HCT116 (cell line): ENCODE results near the gene CREG1. TPM values are rescaled to one million over a fixed set of nuclear protein-coding genes. Genes with fewer than 3 reads are reported as not detected.

Experiments used
- ATAC-seq: fragments of 200-7000 bp; cut with Tn5 transposase; 2 replicates; pipeline ENCODE4 v1.9.1; 2020; ENCODE audit warnings: mild to moderate bottlenecking, moderate library complexity
- BruUV-seq: library from RNA; stranded (reverse); fragments of 400-500 nt; replicated peaks from 2 replicates; lab custom pipeline; 2021; lab: Mats Ljungman, UMichigan
- CTCF ChIA-PET: fragments of 300-600 bp; sonication (Branson Sonifier 250); formaldehyde crosslinking; loops from one replicate; lab custom pipeline; 2021; ENCODE audit warnings: antibody characterized with exemption; lab: Charles Lee
- POLR2A ChIA-PET: fragments of 300-600, 350-600 bp; sonication (Branson Sonifier 250); formaldehyde crosslinking; loops from one replicate; lab custom pipeline; 2021; ENCODE audit warnings: antibody characterized with exemption; lab: Charles Lee
- RAD21 ChIA-PET, 2 experiments: fragments of 300-600 bp; sonication (Branson Sonifier 250); formaldehyde crosslinking; loops; one replicate each; lab custom pipeline; 2023; ENCODE audit warnings: low total read pairs in 2 of 2; ENCODE audit not compliant: uncharacterized antibody in 2 of 2, unreplicated experiment in 2 of 2, low non-redundant PET in 1 of 2; lab: Charles Lee
- DNase-seq: peaks from one replicate; pipeline ENCODE4 v3.0.0-alpha.2; 2010; ENCODE audit warnings: low read depth, low spot score
- H2AFZ ChIP-seq: fragments of 200-600 bp; shearing (Covaris generic), sonication (generic); 2 replicates; pipeline ENCODE4 v1.6.1; 2017; ENCODE audit warnings: low read depth, mixed run types, mixed read lengths, antibody characterized with exemption, low read length; ENCODE audit not compliant: poor library complexity, severe bottlenecking
- H3K27ac ChIP-seq: 2 replicates; pipeline ENCODE4 v1.5.1; 2012; ENCODE audit warnings: low read depth, low read length
- H3K27me3 ChIP-seq: fragments of 200-600 bp; sonication (generic); 2 replicates; pipeline ENCODE4 v1.6.1; 2016; ENCODE audit warnings: mixed run types, low read length, mixed read lengths; ENCODE audit not compliant: insufficient read depth
- H3K36me3 ChIP-seq, 2 experiments: fragments of 200-500 bp in 1 of 2; fragments of 200-600 bp in 1 of 2; sonication (Bioruptor generic) in 1 of 2; sonication (generic) in 1 of 2; 2 replicates each; pipeline versions ENCODE4 v1.5.1 to v1.6.1; 2014 to 2016; ENCODE audit warnings: low read length in 2 of 2, inconsistent platforms in 1 of 2, mixed read lengths in 1 of 2, mixed run types in 1 of 2; ENCODE audit not compliant: insufficient read depth in 2 of 2, control insufficient read depth in 1 of 2
- H3K4me1 ChIP-seq, 2 experiments: fragments of 200-600 bp in 1 of 2; sonication (generic) in 1 of 2; 2 replicates each; pipeline versions ENCODE4 v1.5.1 to v1.6.1; 2012 to 2017; ENCODE audit warnings: low read length in 2 of 2, inconsistent platforms in 1 of 2, mild to moderate bottlenecking in 1 of 2, mixed read lengths in 1 of 2, mixed run types in 1 of 2, moderate library complexity in 1 of 2; ENCODE audit not compliant: insufficient read depth in 2 of 2, control insufficient read depth in 1 of 2
- H3K4me2 ChIP-seq: fragments of 200-600 bp; sonication (generic); 2 replicates; pipeline ENCODE4 v1.6.1; 2017; ENCODE audit warnings: mixed run types, low read length, mixed read lengths
- H3K4me3 ChIP-seq, 2 experiments: fragments of 200-600 bp in 1 of 2; sonication (generic) in 1 of 2; replicated peaks in 1 of 2; 2 replicates each; pipeline ENCODE4 v1.5.1; 2011 to 2016; ENCODE audit warnings: low read length in 2 of 2, control low read depth in 1 of 2, low read depth in 1 of 2, mild to moderate bottlenecking in 1 of 2, mixed read lengths in 1 of 2, mixed run types in 1 of 2
- H3K79me2 ChIP-seq: fragments of 200-600 bp; sonication (generic); 2 replicates; pipeline ENCODE4 v1.6.1; 2017; ENCODE audit warnings: mild to moderate bottlenecking, mixed run types, low read length, moderate library complexity, mixed read lengths; ENCODE audit not compliant: insufficient read depth
- H3K9ac ChIP-seq: fragments of 200-600 bp; sonication (generic); 2 replicates; pipeline ENCODE4 v1.6.1; 2016; ENCODE audit warnings: low read length, mixed read lengths
- H3K9me2 ChIP-seq: fragments of 200-600 bp; sonication (generic), shearing (Covaris generic); 2 replicates; pipeline ENCODE4 v1.6.1; 2017; ENCODE audit warnings: mixed run types, mild to moderate bottlenecking, moderate library complexity; ENCODE audit not compliant: insufficient read depth
- H3K9me3 ChIP-seq, 2 experiments: fragments of 200-500 bp in 1 of 2; fragments of 200-600 bp in 1 of 2; sonication (Bioruptor generic) in 1 of 2; sonication (generic) in 1 of 2; 2 replicates each; pipeline ENCODE4 v1.6.1; 2014 to 2017; ENCODE audit warnings: low read length in 2 of 2, mixed read lengths in 2 of 2, inconsistent platforms in 1 of 2, low read depth in 1 of 2, mild to moderate bottlenecking in 1 of 2, mixed run types in 1 of 2, moderate library complexity in 1 of 2; ENCODE audit not compliant: control insufficient read depth in 1 of 2, insufficient read depth in 1 of 2
- H4K20me1 ChIP-seq: fragments of 200-600 bp; sonication (generic), shearing (Covaris generic); 2 replicates; pipeline ENCODE4 v1.6.1; 2017; ENCODE audit warnings: mixed run types, mild to moderate bottlenecking, moderate library complexity; ENCODE audit not compliant: insufficient read depth
- ATF3 ChIP-seq: IDR thresholded peaks from 2 replicates; pipeline ENCODE4 v1.6.1; 2012
- CBX3 ChIP-seq: IDR thresholded peaks from 2 replicates; pipeline ENCODE4 v1.6.1; 2012; ENCODE audit warnings: low read depth
- EZH2 ChIP-seq: fragments of 200-600 bp; sonication (generic); IDR thresholded peaks from 2 replicates; pipeline ENCODE4 v1.6.1; 2017; ENCODE audit warnings: antibody characterized with exemption, mixed run types
- POLR2A ChIP-seq: IDR thresholded peaks from 2 replicates; pipeline ENCODE4 v1.7.0; 2011; ENCODE audit warnings: borderline replicate concordance; ENCODE audit not compliant: insufficient read depth, insufficient read length; ENCODE audit errors: extremely low read depth
- RAD21 ChIP-seq: IDR thresholded peaks from 2 replicates; pipeline ENCODE4 v1.6.1; 2012; ENCODE audit warnings: low read depth, mild to moderate bottlenecking
- SIN3A ChIP-seq: IDR thresholded peaks from 2 replicates; pipeline ENCODE4 v1.6.1; 2012; ENCODE audit warnings: low read depth
- TCF7L2 ChIP-seq: IDR thresholded peaks from 2 replicates; pipeline ENCODE4 v1.7.0; 2011; ENCODE audit warnings: borderline replicate concordance, inconsistent platforms; ENCODE audit not compliant: insufficient read depth, insufficient read length; ENCODE audit errors: extremely low read depth
- YY1 ChIP-seq: IDR thresholded peaks from 2 replicates; pipeline ENCODE4 v1.6.1; 2011; ENCODE audit warnings: low read length, low read depth, moderate library complexity, mild to moderate bottlenecking; ENCODE audit not compliant: insufficient replicate concordance; ENCODE audit errors: extremely low read depth
- ZBTB33 ChIP-seq: IDR thresholded peaks from 2 replicates; pipeline ENCODE4 v1.6.1; 2011; ENCODE audit warnings: mild to moderate bottlenecking, low read length, moderate library complexity; ENCODE audit not compliant: insufficient replicate concordance; ENCODE audit errors: extremely low read depth
- intact Hi-C: fragments of 100-400 bp; cut with micrococcal nuclease; formaldehyde crosslinking; loops from 2 replicates; pipeline ENCODE4 v1.10.0; 2022
- total RNA-seq: library from RNA; stranded (reverse); gene quantifications from one replicate; pipeline ENCODE4 v1.2.1, GENCODE V29; 2021; ENCODE audit not compliant: unreplicated experiment

The CREG1 gene
- total RNA-seq, 1 experiment from 2014 or later = 55.7 TPM

- RAD21 ChIA-PET = no interaction called here
- no peak for ATAC-seq
- Histone ChIP-seq H3K9me3 (no peaks in the 10 kb centered on the region), H2AFZ (no peak overlapping the region), H4K20me1 (no peaks in the 10 kb centered on the region), H3K9me2 (no peaks in the 10 kb centered on the region)
- intact Hi-C loops = no loop called here
- POLR2A ChIA-PET = interaction anchor here (2.4 kb wide), 1 partner anchor 10 kb away, joined by 10 read pairs; the partner anchor contains the start of gene CREG1
- TF ChIP-seq EZH2 (no peak), SIN3A (no peak), YY1 (no peak), POLR2A (no peak), RAD21 (no peak), ATF3 (no peak), ZBTB33 (no peak), CBX3 (no peak), TCF7L2 (no peak)
- TF ChIP-seq, all 23 proteins: peak for 0
- no peak overlapping the region for H3K4me3 ChIP-seq
- H3K79me2 ChIP-seq = no peaks in the 10 kb centered on the region
- no peak overlapping the region for H3K4me2 ChIP-seq
- H3K4me1 ChIP-seq = peaks cover 0 to 4% of the 10 kb centered on the region in 2 experiments; a peak in 1 of 4 replicates
- no peak overlapping the region for H3K27ac ChIP-seq
- no peak overlapping the region for H3K9ac ChIP-seq
- BruUV-seq = no TSS peak
- no peaks in the 10 kb centered on the region for H3K36me3 ChIP-seq
- no peak for DNase-seq
- CTCF ChIA-PET = interaction anchor here (0.8 kb wide), 1 partner anchor 153 kb away, joined by 3 read pairs; no protein-coding TSS in a partner anchor
- H3K27me3 ChIP-seq = no peaks in the 10 kb centered on the region
Measured at GRCh38 chr1:167563579-167564246, 10.2 kb upstream of the CREG1 start.
